ENCODE results near the gene PLD1.
"Not testable (repeated sequence)": the region's sequence is repeated elsewhere in the genome, so short reads cannot be mapped to it uniquely, and the experiment has no call there.

Gene PLD1

DNA sequence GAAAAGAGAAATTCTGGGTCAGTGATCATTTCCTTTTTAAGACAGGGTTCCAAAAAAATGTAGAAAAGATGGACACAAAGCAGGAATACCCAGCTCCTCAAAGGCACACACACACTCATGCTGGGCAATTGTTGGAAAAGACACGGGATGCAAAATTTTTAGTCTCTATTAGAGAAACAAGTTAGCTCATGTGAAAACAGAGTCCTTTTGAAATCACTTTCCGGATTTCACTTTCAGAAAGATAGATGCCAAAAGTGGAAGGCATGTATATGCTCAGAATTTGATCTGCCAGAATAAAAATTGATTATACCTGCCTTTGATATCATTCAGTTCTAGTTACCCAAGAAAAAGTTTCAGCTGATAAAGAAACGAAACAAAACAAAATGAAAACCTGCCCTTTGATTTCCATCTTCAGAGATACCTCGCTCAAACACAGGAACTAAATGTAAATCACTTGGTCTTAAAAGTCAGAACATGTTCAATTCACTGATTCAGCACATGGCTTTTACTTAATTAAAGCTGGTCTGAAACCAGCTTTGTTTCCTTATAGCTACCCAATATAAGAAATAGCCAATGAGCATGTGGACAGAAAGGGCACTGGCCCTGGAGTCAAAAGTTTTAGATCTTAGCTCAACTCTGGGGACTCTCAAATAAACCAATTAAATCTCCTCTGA, 52.8 kb downstream of the PLD1 start:
- no peak overlapping the region for H3K4me3 ChIP-seq (ENCODE audit: low read length)
- no peak for DNase-seq (ENCODE audit: low read depth, low spot score)

DNA sequence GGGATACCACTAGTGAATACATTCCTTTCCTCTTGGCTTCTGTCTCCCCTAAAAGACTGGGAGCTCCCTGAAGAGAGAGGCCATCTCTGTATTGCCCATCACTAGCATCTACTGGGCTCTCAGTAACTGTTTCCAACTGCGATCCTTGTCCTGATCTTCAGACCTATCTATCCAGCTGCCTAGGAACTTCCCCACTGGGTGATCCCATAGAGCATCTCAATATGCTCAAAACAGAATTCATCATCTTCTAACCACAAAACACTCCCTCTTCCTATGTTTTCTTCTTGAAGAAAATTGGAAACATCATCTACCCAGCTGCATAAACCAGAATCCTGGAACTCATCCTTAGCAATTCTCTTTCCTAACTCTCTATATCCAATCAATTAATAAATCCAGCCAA, 54.6 kb downstream of the PLD1 start:
- no peak overlapping the region for H3K4me3 ChIP-seq (ENCODE audit: low read length)
- no peak for DNase-seq (ENCODE audit: low read depth, low spot score)

DNA sequence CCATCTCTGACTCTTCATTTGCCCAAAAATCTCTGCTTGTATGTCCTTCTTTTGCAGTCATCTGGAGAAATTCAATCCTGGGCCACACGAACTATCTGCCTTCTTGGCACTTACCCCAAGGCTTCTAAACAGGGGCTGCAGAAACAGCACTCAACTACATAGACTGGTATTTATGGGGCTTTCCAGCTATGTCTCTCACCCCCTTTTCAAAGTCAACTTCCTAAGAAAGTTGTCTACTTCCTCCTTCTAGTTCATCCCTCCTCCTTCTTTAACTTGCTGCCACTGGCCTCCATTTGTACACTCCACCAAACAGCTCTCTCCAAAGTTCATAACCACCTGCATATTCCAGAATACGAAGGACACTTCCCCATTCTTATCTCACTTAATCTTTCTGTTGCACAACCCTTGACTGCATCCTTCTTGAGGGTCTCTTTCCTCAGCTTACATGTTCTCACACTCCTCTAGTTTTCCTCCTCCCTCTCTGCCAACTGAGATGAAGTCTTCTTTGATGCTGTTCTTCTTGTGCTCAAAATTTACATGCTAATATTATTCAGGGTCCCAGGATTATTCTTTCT, 55.2 kb downstream of the PLD1 start:
- no peak for DNase-seq (ENCODE audit: low read depth, low spot score)

DNA sequence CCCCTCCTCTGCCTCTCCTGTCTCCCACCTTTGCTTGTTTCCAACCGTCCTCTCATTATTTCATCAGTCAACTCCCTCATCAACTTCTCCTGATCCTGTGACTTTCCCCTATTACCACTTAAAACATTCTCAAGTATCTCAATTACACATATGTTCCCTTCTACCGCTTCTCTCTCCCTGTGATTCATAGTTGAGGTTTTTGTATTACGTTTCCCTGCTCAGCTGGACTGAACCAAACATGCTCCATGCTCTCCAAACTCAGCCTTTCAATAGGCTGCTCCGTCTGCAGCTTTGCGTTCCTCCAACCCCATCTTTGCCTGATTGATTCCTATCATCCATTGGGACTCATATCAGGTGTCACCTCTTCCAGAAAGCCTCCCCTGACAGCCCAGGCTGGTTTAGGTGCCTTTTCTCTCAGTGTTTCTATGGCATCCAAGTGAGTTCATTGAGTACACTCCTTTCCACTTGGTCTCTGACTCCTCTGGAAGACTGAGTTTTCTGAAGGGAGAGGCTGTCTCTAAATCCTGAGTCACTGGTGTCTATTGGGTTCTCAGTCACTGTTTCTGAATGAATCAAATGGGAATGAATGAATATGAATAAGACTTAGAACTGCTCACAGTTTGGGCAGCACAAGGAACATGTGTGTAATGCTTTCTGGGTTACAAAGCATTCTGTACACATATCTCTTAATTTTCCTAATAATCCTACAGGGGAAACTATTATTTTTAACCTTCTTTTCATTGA, 56.4 kb downstream of the PLD1 start:
- no peak overlapping the region for H3K4me3 ChIP-seq (ENCODE audit: low read length)
- no peak for DNase-seq (ENCODE audit: low read depth, low spot score)

More for the DNA sequence above, 55.2 kb downstream of the PLD1 start:
- no peak overlapping the region for H3K4me3 ChIP-seq (ENCODE audit: low read length)

DNA sequence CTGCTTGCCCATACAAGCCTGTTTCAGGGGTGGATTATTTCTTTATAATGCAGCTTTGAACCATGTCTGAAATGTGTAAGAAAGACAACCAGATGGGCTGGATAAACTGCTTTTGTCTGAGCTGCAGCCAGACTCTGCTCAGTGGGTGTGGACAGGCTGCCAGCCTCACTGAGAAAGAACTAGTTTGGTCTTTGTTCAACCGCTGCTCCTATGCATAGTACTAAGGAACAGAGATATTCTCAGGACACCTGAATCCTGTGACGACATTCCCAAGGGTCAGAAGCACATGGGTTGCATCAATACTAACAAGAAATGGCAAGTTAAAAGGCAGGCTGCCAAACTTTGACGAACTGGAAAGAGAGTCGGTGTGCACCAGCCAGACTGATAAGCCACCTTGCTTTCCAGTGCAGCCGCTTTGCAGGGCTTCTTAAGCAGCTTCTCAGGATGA, 57.2 kb downstream of the PLD1 start:
- H3K4me3 ChIP-seq (ENCODE audit: low read length) = no peak overlapping the region
- DNase-seq (ENCODE audit: low read depth, low spot score) = no peak

DNA sequence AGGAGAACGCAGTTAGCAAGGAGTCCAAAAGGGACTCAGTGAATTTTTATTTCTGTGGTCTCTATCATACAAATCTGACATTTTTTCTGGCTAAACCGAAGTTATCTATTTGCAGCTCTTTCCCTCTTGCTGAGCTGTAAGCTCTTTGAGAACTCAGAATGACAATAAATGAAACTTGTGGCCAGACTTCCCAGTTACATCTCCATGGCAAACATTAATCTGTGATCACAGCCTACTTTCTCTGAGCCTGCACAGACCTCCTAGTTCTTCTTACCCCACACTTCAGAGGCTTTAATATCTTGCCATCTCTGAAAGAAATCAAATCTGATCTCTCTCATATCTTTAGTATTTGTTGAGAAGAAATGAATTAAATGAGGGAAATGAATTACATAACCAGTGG, 58.0 kb downstream of the PLD1 start:
- DNase-seq (ENCODE audit: low read depth, low spot score) = no peak
- no peak overlapping the region for H3K4me3 ChIP-seq (ENCODE audit: low read length)

DNA sequence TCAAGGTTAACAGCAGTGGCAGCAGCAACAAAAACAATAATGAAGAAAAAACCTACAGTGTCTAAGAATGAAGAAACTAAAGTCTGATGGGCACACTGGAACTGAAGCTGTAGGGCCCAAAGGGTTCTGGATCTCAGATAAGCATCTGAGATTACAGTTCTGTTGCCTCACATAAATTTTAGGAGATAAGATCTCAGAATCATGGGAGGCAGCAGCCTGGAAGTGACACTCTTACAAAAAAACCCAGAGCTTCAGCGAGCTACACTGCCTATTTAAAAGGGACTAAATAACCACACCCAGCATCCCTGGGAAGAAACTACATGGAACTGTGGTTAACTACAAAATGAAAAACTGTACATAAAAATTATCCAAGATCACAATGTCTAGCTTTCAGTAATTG, 61.2 kb downstream of the PLD1 start:
- H3K4me3 ChIP-seq (ENCODE audit: low read length) = no peak overlapping the region
- no peak for DNase-seq (ENCODE audit: low read depth, low spot score)

DNA sequence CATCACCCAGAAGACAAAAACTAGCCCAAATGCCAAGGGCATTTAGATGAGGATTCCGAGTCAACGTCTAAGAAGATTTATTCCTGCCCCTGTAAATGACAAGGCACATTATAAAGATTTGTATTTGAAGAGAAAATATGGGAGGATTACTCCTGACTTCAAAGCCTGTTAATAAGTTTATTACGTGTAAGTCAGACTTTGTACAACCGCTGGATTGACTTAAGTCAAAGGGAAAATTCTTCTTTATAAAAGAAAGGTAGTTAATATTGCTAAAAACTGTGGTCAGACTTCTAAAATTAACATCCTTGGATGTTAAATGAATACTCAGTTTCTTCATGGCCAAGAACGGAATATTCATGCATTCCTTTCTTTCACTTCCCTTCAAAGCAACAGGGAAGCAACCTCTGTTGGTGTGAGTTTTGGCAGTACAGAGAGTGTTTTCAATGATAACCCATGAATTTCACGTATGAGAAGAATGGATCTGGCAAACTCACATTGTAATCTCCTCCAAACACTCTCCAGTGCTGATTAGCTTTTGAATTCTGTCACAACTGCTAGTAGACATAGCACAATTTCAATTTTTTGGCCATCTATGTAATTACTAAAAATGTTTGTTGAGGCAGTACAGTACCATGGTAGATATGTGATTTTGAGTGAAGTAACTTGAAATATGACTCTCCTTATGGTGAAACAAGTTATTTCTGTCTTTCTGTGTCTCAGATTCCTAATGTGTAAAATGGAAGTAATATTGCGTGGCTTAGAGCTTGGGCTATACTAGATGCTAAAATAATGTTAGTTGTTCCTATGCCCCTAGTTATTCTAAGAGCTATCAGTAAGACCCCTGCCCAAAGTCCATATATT, 62.0 kb downstream of the PLD1 start:
- DNase-seq (ENCODE audit: low read depth, low spot score) = no peak
- H3K4me3 ChIP-seq (ENCODE audit: low read length) = no peak overlapping the region

DNA sequence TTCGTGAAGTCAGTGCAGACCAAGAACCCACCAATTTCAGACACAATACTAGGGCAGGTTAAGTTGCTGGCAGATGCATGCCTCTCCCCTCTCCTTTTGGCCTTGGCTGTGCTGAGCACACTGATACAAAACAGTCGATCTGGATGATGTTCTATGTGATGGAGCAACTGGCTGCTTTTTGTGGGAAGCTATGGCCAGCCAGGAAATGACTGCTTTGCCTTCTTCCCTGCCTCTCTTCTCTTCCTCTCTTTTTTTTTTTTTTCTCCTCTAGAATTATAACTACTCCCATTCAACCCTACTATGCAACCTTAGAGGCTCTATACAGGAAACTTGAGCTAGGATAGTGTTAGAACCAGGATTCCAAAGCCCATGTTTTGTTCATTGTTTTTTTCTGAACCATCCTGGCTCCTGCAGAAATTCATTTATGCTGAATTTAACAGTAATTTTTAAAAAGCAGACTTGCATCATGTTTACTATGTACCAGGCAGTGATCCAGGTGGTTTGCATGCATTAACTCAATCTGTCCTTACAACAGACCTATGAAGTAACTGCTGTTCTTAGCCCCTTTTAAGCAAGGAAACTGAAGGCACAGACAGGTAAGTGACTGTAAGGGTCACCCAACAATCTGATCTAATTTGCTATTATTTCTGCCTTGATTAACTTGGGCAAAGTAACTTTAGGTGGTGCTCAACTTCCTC, 62.9 kb downstream of the PLD1 start:
- H3K4me3 ChIP-seq (ENCODE audit: low read length) = no peak overlapping the region
- no peak for DNase-seq (ENCODE audit: low read depth, low spot score)

DNA sequence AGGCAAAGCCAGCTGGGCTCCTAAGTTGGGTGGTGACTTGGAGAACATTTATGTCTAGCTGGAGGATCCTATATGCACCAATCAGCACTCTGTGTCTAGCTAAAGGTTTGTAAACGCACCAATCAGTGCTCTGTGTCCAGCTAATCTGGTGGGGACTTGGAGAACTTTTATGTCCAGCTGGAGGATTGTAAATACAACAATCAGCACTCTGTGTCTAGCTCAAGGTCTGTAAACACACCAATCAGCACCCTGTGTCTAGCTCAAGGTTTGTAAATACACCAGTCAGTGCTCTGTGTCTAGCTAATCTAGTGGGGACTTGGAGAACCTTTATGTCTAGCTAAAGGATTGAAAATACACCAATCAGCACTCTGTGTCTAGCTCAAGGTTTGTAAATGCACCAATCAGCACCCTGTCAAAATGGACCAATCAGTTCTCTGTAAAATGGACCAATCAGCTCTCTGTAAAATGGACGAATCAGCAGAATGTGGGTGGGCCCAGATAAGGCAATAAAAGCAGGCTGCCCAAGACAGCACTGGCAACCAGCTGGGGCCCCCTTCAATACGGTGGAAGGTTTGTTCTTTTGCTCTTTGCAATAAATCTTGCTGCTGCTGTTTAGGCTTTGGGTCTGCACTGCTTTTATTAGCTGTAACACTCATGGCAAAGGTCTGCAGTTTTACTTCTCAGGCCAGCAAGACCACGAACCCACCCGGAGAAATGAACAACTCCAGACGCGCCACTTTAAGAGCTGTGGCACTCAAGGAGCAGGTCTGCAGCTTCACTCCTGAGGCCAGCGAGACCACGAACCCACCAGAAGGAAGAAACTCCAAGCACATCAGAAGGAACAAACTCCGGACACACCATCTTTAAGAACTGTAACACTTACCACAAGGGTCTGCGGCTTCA, 63.7 kb downstream of the PLD1 start:
- H3K4me3 ChIP-seq (ENCODE audit: low read length); DNase-seq (ENCODE audit: low read depth, low spot score): not testable (repeated sequence)

DNA sequence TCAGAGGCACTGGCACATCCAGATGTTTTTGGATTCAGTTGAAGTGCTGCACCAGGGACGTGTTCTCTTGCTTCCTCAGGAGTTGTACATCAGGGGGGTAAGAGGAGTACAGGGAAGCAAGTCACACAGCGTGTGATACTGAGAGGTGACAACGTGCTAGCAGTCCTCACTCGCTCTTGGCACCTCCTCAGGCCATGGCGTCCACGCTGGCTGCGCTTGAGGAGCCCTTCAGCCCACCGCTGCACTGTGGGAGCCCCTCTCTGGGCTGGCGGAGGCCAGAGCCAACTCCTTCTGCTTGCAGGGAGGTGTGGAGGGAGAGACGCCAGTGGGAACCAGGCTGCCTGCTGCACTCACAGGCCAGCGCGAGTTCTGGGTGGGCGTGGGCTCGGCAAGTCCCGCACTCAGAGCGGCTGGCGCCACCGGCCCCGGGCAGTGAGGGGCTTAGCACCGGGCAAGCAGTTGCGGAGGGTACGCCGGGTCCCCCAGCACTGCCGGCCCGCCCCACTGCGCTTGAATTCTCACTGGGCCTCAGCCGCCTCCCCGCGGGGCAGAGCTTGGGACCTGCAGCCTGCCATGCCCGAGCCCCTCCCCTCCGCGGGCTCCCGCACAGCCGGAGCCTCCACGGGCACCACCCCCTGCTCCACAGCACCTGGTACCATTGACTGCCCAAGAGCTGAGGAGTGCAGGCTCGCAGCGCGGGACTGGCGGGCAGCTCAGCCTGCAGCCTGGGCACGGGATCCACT, 64.5 kb downstream of the PLD1 start:
- DNase-seq (ENCODE audit: low read depth, low spot score) = no peak
- H3K4me3 ChIP-seq (ENCODE audit: low read length) = no peak overlapping the region

DNA sequence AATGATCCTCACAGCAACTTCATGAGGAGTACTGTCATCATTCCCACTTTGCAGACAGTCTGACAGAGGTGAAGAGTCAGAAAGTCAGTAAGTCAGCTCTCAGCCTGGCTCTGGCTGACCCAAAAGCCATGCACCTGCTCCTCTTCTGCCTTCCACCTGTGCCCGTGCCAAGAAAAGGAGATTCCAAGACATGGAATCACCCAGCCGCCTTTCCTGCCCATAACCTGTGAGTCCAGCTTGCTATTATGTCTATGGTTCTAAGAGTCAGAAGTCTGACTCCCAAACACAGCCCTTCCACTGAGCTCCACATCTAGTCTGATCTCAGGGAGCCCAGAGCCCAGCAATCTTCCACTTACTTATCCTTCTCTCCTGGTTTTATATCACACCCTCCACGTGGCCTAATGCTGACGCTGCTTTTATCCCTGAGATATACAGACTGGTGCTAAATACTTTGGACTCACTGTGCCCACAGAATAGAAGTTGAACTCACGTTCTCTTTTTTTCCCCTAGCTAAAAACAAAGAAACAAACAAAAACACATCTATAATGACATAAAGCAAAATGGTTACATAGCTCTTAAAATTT, 66.0 kb downstream of the PLD1 start:
- no peak overlapping the region for H3K4me3 ChIP-seq (ENCODE audit: low read length)
- DNase-seq (ENCODE audit: low read depth, low spot score) = no peak

DNA sequence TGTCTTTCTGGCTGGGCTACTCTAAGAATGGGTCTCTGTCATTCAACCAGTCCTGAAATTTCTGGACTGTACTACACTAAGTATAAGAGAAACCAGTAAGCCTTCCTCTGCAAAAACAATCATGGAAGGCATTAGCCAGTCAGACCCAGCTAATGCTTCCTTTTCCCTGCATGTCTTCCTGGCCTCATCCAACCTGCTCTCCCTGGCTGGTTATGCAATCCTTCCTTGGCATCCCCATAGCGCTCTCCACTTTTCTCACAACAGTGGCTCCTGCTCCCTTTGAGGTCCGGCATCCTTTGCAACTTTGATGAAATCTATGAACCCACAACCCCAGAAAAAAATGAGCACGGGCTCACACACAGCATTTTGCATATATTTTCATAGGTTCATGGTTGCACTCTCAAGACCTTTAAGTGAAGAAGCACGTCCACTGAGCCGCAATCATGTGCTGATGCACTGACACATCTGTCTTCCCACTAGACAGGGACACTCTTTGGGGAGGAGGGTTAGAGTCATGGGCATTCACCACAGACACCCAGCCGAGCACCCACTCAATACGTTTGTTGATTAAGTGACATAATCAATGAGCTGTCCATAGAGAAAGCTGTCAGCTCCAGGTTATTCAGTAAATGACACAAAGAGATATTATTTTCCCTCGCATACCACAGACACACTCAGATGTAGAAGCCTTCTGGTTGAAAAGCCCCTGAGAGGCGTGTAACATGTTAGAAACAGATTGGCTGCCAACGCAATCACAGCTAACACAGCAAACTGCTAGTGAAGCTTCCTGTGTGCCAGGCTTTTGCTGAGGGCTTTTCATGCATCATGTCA, 66.7 kb downstream of the PLD1 start:
- no peak overlapping the region for H3K4me3 ChIP-seq (ENCODE audit: low read length)
- no peak for DNase-seq (ENCODE audit: low read depth, low spot score)

DNA sequence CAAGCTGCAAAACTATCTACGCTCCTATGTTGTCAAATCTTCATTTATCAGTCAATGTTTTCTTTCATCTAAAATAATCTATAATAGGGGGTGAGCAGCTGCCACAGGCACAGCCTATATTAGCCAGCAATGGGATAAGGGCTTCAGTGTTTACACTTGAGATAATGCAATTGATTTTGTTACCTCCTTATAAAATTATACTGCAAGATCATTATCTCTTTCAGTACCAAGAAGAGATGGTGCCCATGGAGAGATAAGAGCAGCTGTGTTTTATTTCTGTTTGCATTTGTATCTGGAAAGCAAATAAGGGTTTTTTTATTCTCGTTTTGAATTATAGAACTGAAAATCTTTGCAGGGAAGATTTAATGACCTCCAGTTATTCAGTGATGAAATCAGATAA, 68.9 kb downstream of the PLD1 start:
- DNase-seq (ENCODE audit: low read depth, low spot score) = no peak
- H3K4me3 ChIP-seq (ENCODE audit: low read length) = no peak overlapping the region

DNA sequence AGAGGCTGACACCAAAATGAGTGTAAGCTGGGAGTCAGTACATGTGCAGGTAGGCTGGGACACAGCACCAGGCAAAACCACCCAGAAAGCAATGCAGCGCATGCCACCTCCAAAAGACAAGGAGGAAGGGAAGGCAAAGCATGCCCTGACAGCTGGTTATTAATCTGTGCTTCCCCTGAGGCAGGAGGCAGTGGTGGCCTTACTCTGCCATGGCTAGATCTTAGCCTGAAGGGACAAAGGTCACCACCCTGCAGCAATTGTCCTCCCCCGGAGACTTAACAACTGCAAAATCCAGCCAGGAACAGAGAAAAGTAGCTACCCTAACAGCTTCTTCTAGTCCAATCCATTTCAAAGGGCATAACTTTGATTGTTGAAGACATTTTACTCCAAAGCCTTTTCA, 73.7 kb downstream of the PLD1 start:
- no peak overlapping the region for H3K4me3 ChIP-seq (ENCODE audit: low read length)
- no peak for DNase-seq (ENCODE audit: low read depth, low spot score)

DNA sequence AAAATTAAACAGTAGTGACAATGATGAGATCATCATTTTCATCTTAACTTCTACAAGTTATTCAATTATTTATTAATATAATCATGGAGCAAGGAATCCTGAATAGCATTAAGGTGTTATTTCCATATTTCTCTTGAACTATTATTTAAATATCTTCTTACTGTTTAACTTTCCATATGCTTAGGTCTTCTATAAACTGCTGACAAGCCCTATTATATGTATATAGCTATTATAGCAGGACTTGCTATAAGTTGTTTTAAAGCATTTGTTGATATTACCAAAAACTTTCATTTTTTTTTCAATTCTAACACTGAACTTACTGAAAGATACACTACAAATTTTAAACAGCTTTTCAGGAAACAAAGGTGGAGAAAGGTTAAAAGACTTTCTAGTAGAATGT, 76.7 kb downstream of the PLD1 start:
- no peak for DNase-seq (ENCODE audit: low read depth, low spot score)

More for the DNA sequence above, 76.7 kb downstream of the PLD1 start:
- no peak overlapping the region for H3K4me3 ChIP-seq (ENCODE audit: low read length)
